Upper lobe of left lung (tissue), 4 donors: ENCODE measurements around the gene ADCY4.

Experiments
- CTCF ChIP-seq, 6 experiments: fragments of 450-650 bp in 4 of 6; fragments of 200-600 bp in 2 of 6; sonication (generic) in 2 of 6; IDR thresholded peaks; one replicate each; pipeline ENCODE4 v1.5.1; 2016 to 2019; ENCODE audit warnings: antibody characterized with exemption in 6 of 6
- EP300 ChIP-seq, 4 donors: sonication (generic); formaldehyde crosslinking; IDR thresholded peaks; one replicate each; pipeline ENCODE4 v1.5.1; 2017; ENCODE audit warnings: antibody characterized with exemption in 4 of 4, control low read depth in 2 of 4
- POLR2A ChIP-seq, 4 donors: fragments of 450-650 bp; IDR thresholded peaks; one replicate each; pipeline ENCODE4 v1.5.1; 2016 to 2017; ENCODE audit warnings: antibody characterized with exemption in 4 of 4, mild to moderate bottlenecking in 2 of 4

DNA sequence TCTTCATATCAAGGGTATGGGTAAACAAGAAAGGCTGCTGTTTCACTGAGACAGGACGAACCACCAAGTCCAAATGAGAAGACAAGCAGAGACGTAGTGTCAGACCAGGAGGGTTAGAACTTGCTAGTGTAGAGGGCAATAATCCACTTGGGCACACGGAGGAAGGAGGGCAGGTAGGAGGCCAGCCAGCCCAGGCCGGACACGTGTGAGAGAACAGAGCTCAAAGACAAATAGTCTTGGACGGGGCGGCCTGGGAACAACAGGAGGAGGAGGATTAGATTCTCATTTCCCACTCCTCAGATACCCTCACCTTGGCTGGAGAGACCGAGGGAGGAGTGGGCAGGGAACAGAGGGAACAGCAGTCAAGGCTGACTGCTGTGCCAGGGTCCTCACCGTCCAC is 44.1 kb downstream of the ADCY4 start:
- TF ChIP-seq POLR2A (IDR thresholded peaks at IDR 0.05) (no peak), CTCF (IDR thresholded peaks at IDR 0.05) (no peak), EP300 (IDR thresholded peaks at IDR 0.05) (no peak)
